HS-5 (cell line): Measurements from ENCODE around the gene MORN5.
A peak's percentile ranks its signal among the peaks of the same experiment; 100 is the strongest.

Experiments used
- DNase-seq: peaks from one replicate; pipeline ENCODE4 v3.0.0-alpha.2; 2012; ENCODE audit warnings: low read depth

MORN5 gene

GRCh38 chr9:122191584-122191983 lies 31.9 kb downstream of the MORN5 start:
- DNase-seq: no peak

GRCh38 chr9:122192261-122192875 lies 32.7 kb downstream of the MORN5 start:
- no peak for DNase-seq

- no peak for DNase-seq
These were observed 33.3 kb downstream of the MORN5 start for GRCh38 chr9:122192914-122193525.

DNA sequence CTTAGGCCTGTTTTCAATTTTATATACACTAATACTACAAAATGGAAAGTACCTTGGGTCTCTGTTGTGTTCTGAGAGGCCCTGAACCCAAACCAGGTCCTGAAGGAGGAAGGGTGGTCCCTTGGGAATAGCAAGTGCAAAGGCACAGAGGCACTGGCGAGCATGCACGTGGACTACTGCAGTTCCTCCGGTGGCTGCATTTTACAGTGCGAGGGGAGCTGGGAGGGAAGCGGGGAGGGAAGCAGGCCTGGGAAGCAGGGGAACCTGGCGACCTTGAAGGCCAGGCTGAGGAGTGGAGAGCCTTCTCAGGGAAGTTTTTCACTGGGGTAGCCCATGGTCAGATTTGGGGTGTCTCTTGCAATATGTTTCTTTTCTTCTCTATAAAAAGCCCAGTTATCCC lies 33.9 kb downstream of the MORN5 start:
- DNase-seq: no peak

- no peak for DNase-seq
These were observed 36.2 kb downstream of the MORN5 start for GRCh38 chr9:122195875-122196274.

GRCh38 chr9:122197426-122197825 lies 37.7 kb downstream of the MORN5 start:
- no peak for DNase-seq

DNA sequence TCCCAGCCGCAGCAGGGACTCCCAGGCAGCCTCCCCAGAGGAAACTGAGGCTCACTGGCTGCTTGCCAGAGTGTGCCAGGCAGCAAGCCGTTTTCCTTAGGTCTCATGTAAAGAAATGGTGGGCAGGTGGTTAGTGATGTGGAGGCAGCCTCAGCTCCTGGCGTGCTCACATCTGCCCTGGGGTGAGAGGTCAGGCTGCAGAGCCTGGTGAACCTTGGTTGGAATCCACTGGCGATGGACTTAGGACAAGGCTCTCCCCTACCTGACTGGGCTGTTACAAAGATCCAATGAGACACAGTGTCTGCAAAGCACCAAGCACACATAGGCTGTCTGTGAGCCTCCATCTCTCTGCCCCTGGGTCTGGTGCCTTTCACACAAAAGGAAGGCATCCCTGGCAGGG lies 38.2 kb downstream of the MORN5 start:
- no peak for DNase-seq

DNA sequence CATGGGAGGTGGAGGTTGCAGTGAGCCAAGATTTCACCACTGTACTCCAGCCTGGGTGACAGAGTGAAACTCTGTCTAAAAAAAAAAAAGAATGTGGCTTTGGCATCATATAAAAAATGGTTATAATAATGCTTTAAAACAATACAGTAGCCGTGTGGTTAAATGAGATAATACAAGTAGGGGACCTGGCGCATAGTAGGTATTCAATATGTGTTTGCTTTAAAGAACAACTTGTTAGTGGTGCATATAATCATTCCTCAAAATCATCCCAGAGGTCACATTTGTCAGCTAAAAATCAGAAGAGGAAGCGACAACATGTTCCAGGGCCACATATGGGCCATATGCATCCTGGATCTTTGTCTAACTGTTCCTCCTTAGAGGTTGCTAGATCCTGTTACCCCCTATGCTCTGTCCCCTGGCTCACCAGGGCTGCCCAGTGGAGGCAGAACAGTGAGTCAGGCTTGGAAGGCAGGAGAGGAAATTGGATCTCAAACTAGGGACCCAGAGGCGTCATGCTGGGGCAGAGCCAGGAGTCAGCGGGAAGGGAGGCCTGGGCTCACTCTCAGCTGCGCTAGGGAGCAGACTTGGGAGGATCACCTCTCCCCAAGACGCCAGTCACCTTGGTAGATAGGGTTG lies 41.4 kb downstream of the MORN5 start:
- DNase-seq: no peak

- no peak for DNase-seq
These were observed 41.9 kb downstream of the MORN5 start for GRCh38 chr9:122201641-122202040.

DNA sequence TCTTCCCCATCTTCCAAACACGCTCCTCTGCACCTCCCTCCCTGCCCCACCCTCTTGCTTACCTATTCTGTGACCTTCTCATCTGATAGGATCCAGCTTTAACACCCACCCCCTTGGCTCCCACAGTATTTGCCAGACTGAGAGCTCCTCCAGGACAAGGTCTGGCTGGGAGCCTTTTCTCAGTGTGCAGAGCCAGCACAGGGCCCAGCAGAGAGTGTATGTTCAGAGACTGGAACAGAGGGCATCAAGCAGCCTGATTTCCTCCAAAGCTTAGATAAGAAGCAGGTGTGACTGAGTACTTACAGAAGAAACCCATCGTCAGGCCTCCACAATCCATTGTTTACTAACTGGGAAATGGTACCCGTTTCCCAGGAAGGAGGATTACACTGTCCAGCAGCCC lies 42.4 kb downstream of the MORN5 start:
- no peak for DNase-seq

DNA sequence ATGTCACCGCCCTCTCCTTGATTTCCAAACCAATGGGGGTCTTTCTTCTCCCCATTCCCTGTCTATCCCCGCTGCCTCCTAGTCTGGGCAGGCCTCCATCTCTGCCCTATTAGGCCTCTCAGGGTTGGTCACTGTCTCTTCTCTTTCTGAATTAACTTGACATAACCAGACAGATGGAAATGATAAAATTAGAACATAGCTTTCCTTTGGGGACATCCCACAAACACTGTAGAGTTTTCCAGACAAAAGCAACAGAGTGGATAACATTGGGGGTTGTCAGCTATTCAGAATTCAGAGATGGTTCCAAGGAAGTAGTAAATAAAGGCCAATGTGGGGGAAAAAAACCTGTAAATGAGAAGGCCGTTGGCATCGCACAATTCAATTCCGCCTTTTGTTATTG lies 44.3 kb downstream of the MORN5 start:
- no peak for DNase-seq

- no peak for DNase-seq
These were observed 44.8 kb downstream of the MORN5 start for GRCh38 chr9:122204491-122204890.

GRCh38 chr9:122205176-122205575 lies 45.5 kb downstream of the MORN5 start:
- no peak for DNase-seq

DNA sequence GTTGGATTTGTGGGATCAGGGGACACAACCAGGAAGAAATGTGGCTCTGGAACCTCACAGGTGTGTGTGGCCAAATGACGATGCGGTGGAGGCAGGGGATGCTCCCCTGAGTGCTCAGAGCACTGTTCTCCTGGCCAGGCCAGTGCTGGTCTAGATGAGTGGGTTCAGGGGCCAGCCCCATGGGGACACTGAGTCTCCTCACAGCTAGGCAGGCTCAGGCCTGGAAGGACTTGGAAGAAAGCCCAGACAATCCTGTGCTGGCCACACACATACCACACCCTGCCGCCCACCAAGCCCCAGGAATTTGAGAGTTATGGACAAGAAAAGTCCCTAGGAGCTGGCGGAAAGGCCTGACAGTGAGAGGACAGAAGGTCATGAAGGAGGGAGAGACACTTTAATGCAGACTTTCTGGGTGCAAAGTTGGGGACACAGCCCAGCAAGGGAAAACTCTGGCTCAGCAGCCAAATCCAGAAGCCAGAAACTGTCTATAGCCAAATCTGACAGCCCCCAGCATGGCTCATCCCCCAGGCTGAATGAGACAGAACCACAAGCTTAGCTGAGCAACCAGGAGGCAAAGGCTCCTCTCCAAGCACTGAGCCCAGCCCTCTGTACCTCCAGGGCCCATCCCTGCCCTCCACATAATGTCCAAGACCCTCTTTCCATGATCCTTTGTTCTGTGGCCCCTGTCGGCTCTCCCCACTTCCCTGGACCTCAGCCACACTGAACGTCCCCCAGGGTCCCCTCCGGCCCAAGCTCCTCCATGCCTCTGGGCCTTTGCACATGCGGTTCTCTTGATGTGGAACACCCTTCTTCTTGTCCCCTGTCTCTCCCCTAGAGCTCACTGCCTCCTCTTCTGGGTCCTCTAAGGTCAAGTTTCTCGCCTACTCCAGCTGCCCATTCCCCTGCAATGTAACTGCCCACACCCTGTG lies 46.7 kb downstream of the MORN5 start:
- DNase-seq: peak; percentile 20

- DNase-seq: no peak
These were observed 47.4 kb downstream of the MORN5 start for GRCh38 chr9:122207096-122207495.

DNA sequence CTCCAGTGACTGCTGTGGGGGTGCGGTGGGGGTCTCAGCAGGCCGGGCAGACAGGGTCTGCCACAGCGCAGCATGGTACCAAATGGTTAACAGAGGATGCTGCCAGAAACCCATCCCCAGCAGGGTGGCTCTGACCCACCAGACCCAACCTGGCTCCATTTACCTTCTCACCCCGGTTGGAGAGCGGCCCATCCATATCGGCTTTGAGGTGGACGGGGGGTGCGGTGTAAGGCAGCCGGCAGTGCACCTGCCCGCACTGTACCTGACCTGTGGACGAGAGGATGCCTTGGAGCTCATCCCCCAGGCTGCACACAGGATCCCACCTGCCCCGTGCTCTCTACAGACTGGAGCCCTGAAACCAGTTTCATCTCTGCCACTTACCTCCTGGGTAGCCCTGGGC lies 49.7 kb downstream of the MORN5 start:
- DNase-seq: no peak

- no peak for DNase-seq
These were observed 52.8 kb downstream of the MORN5 start for GRCh38 chr9:122212473-122213004.

DNA sequence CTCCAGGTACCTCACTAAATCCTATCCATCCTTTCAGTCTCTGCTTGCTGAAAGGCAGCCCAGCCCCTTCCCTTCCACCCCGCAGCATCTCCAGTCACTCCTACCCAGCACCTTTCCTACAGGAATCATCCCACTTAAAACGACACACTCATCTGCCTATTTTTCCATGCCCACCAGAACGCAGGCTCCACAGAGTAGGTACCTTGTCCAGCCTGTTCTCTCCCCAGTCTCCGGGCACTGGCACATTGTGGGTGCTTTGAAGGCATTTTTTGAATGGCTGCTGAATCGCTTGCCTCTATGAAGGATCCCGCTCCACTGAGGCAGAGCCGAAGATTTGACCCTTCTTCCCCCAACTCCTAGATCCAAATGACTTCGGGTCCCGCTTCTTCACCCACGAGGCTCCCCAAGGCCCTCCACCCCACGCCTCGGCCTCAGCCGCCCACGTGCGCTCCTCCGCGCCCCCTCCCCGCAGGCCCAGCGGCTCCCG lies 53.4 kb downstream of the MORN5 start:
- no peak for DNase-seq

DNA sequence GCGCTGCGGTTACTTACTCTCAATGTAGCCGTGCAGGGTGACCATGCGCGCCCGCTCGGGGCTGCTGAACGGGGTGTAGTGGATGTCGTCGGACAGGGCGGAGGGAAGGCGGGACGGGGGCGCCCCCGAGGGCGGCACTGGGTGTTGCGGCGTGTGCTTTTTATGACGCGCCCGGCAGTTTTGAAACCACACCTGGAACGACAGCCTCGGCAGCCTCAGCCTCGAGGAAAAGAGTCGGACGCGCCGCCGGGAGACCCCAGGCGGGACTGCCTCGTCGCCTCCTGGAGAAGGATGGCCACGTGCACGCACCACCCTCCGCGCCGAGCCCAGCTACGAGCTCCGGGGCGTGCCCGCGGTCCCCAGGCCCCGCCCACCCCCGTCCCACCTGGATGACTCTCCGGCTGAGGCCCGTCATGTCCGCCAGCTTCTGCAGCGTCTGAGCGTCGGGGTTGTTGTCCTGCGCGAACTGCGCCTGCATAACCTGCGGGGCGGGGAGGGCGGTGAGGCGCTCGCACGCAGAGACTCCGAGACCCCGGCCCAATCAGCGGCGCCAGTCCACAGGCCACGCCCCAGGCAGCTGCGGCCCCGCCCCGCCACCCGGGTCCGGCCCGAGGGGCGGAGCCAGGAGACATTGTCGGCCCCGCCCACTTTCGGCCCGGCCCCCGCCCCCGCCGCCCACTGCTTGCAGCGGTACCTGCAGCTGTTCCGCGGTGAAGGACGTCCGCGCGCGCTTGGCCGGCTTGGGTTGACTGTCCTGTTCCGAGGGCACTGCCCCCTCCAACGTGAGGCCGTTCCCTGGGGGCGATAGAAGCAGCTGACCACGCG lies 54.1 kb downstream of the MORN5 start:
- DNase-seq: peak; percentile 18

- DNase-seq: no peak
These were observed 54.8 kb downstream of the MORN5 start for GRCh38 chr9:122214507-122214906.

DNA sequence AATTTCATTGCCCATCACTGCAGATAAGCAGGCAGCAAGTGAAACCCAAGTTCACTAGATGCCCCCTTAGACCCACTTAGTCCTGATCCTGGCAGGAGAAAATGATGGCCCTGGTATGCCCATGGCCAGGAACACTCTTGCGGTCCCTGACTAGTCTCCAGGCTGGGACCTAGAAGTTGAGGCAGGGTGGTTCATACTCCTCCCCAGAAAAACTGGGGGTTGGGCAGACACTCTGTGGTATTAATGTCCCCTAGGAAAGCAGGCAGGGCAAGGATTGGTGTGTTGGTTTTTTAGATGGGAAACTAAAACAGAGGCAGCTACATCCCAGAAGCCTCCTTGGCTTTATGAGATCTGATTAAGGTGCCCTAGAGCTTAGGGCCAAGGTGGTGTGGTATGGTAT lies 56.0 kb downstream of the MORN5 start:
- no peak for DNase-seq
